ENCODE measurements around the gene SLC12A8. TPM values are rescaled to one million over a fixed set of nuclear protein-coding genes. Genes with fewer than 3 reads are reported as not detected.

SLC12A8 gene
- polyA plus RNA-seq, 4 donors, result 5.3 to 7.9 (median 6.0) TPM

GRCh38 chr3:125160606-125161371 is 51.8 kb downstream of the SLC12A8 start:
- DNase-seq (ENCODE audit: low read depth in 4 of 4, low spot score in 2 of 4), result no peak

DNA sequence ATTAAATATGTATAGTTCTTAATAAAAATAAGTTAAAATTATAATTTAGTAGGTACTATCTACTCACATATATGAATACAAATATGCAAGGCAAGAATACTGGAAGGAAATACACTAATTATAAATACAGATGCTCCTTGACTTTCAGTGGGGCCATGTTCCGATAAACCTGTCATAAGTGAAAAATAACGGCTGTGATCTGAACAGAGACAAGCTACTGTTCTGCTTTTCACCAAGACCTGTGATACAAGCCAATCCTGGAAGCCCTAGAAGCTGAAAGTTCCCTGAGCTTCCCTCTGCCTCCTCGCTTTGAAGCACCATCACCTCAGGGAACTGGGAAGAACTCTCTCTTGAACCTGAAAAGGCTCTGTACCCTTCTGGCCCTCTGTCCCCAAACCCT is 55.4 kb downstream of the SLC12A8 start:
- no peak for DNase-seq (ENCODE audit: low read depth in 4 of 4, low spot score in 2 of 4)

DNA sequence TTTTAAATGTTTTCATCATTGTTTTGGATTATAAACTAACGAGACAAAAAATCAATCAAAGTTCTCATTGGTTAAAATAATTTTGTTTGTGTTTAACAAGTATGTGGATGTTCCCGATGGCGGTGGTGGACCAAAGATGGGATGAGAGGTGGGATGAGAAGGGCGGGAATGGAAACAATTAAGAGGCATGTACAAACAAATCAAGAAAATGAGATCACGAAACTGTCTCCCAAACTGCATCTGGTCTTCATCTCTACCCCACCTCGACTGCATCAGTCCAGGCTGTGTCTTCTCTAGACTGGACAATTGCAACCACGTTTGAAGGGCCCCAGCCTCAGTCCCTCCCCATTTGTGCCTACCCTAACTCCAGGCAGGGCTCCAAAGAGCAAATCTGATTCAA is 56.1 kb downstream of the SLC12A8 start:
- DNase-seq (ENCODE audit: low read depth in 4 of 4, low spot score in 2 of 4), result no peak

DNA sequence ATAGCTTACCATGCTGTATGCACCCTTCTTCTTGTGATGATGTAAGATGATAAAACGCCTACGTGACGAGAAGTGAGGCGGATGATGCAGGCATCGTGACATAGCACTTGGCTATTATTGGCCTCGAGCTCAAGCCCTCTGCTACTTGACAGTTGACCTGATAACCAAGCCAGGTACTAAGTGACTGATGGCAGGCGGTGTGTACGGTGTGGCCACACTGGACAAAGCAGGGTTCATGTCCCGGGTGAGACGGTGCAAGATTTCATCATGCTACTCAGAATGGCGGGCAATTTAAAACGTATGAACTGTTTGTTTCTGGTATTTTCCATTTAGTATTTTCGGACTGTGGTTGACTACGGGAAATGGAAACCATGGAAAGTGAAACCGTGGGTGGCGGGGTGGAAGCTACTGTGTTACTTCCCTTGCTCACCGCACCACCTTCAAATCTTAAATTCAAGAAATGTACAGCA is 57.7 kb downstream of the SLC12A8 start:
- DNase-seq (ENCODE audit: low read depth in 4 of 4, low spot score in 2 of 4), result no peak

GRCh38 chr3:125154110-125154509 is 58.4 kb downstream of the SLC12A8 start:
- DNase-seq (ENCODE audit: low read depth in 4 of 4, low spot score in 2 of 4), result no peak

GRCh38 chr3:125152951-125153350 is 59.6 kb downstream of the SLC12A8 start:
- DNase-seq (ENCODE audit: low read depth in 4 of 4, low spot score in 2 of 4), result no peak

DNA sequence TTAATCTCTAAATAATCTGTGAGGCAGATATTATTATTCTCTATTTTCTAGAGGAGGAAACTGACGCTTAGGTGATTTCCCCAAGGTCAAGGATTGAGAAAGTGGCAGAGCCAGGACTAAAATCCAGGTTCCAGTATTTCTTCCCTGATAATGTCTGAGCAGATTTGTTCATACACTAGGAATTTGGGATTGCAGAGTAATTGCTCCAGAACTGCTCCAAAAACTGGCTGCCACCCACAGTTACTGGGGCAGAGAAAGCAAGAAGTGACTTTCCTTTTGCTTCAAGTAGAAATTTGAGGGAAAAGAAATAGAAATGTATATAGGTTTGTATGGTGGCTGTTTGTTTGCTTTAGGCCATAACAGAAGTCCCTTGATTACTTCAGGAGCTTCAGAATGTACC is 60.6 kb downstream of the SLC12A8 start:
- DNase-seq (ENCODE audit: low read depth in 4 of 4, low spot score in 2 of 4), result no peak

GRCh38 chr3:125151442-125151817 is 61.1 kb downstream of the SLC12A8 start:
- DNase-seq (ENCODE audit: low read depth in 4 of 4, low spot score in 2 of 4), result no peak

- no peak for DNase-seq (ENCODE audit: low read depth in 4 of 4, low spot score in 2 of 4)
Measured at GRCh38 chr3:125150525-125151441, 61.8 kb downstream of the SLC12A8 start.

DNA sequence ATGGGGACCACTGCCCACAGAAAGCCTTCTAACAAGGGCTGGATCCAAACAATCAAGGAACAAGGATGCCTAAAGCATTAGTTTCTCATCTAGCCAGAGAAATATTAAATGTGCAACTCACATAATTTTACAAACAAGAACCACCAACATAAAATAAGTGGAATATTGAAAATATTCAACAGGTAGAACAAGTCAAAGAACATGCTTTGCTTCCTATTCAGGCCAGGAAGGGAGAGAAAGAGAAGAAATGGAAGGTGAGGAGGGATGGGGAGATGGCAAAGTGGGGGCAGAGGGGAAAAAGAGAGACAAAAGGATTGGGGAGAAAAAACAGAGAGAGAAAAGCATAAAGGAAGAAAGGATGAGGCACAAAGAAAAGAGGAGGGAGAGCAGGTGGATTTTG is 63.1 kb downstream of the SLC12A8 start:
- no peak for DNase-seq (ENCODE audit: low read depth in 4 of 4, low spot score in 2 of 4)

- no peak for DNase-seq (ENCODE audit: low read depth in 4 of 4, low spot score in 2 of 4)
Measured at GRCh38 chr3:125148836-125149235, 63.7 kb downstream of the SLC12A8 start.

- no peak for DNase-seq (ENCODE audit: low read depth in 4 of 4, low spot score in 2 of 4)
Measured at GRCh38 chr3:125148016-125148812, 64.3 kb downstream of the SLC12A8 start.

GRCh38 chr3:125147491-125147820 is 65.1 kb downstream of the SLC12A8 start:
- no peak for DNase-seq (ENCODE audit: low read depth in 4 of 4, low spot score in 2 of 4)

- DNase-seq (ENCODE audit: low read depth in 4 of 4, low spot score in 2 of 4), result no peak
Measured at GRCh38 chr3:125146626-125147490, 65.7 kb downstream of the SLC12A8 start.

GRCh38 chr3:125145751-125146475 is 66.6 kb downstream of the SLC12A8 start:
- DNase-seq (ENCODE audit: low read depth in 4 of 4, low spot score in 2 of 4), result no peak

- no peak for DNase-seq (ENCODE audit: low read depth in 4 of 4, low spot score in 2 of 4)
Measured at GRCh38 chr3:125144653-125145314, 67.8 kb downstream of the SLC12A8 start.

GRCh38 chr3:125143982-125144652 is 68.4 kb downstream of the SLC12A8 start:
- no peak for DNase-seq (ENCODE audit: low read depth in 4 of 4, low spot score in 2 of 4)

- no peak for DNase-seq (ENCODE audit: low read depth in 4 of 4, low spot score in 2 of 4)
Measured at GRCh38 chr3:125143538-125143937, 69.0 kb downstream of the SLC12A8 start.

Data from left renal cortex interstitium (tissue), 4 donors.